ENCODE measurements around the gene GEMIN4.
"Not testable (repeated sequence)": the region's sequence is repeated elsewhere in the genome, so short reads cannot be mapped to it uniquely, and the experiment has no call there.

Gene GEMIN4

GRCh38 chr17:752002-752619, at the start of gene GEMIN4:
Gene GEMIN4 (minus strand): TSS chr17:752264. CDS start chr17:752142, 122 bp downstream.
- peak; percentile 77 for DNase-seq

- no peak for DNase-seq
Observed at GRCh38 chr17:801660-802059, 49.6 kb upstream of the GEMIN4 start.

- no peak for DNase-seq
Observed at GRCh38 chr17:800446-801242, 48.6 kb upstream of the GEMIN4 start.

GRCh38 chr17:799261-799660, 47.2 kb upstream of the GEMIN4 start:
- DNase-seq: no peak

GRCh38 chr17:798246-798645, 46.2 kb upstream of the GEMIN4 start:
- DNase-seq: no peak

GRCh38 chr17:797236-797840, 45.3 kb upstream of the GEMIN4 start:
- no peak for DNase-seq

GRCh38 chr17:796609-797008, 44.5 kb upstream of the GEMIN4 start:
- no peak for DNase-seq

GRCh38 chr17:795721-796120, 43.7 kb upstream of the GEMIN4 start:
- DNase-seq: no peak

GRCh38 chr17:795276-795675, 43.2 kb upstream of the GEMIN4 start:
- DNase-seq: no peak

GRCh38 chr17:794876-795275, 42.8 kb upstream of the GEMIN4 start:
- no peak for DNase-seq

- no peak for DNase-seq
Observed at GRCh38 chr17:792277-792676, 40.2 kb upstream of the GEMIN4 start.

GRCh38 chr17:791829-792228, 39.8 kb upstream of the GEMIN4 start:
- DNase-seq: no peak

- DNase-seq: not testable (repeated sequence)
Observed at GRCh38 chr17:790874-791247, 38.8 kb upstream of the GEMIN4 start.

GRCh38 chr17:789931-790873, 38.1 kb upstream of the GEMIN4 start:
- DNase-seq: not testable (repeated sequence)

- DNase-seq: no peak
Observed at GRCh38 chr17:789160-789840, 37.2 kb upstream of the GEMIN4 start.

GRCh38 chr17:788551-788950, 36.5 kb upstream of the GEMIN4 start:
- DNase-seq: no peak

GRCh38 chr17:787641-788221, 35.7 kb upstream of the GEMIN4 start:
- DNase-seq: no peak

- DNase-seq: not testable (repeated sequence)
Observed at GRCh38 chr17:785901-786300, 33.8 kb upstream of the GEMIN4 start.

- no peak for DNase-seq
Observed at GRCh38 chr17:784143-784542, 32.1 kb upstream of the GEMIN4 start.

- peak; percentile 55 for DNase-seq
Observed at GRCh38 chr17:781805-782731, 30.0 kb upstream of the GEMIN4 start, which contains the start of the genes GLOD4 and MRM3. Gene GLOD4 (minus strand): TSS chr17:782280. CDS start chr17:782255, 25 bp downstream. Gene MRM3 (plus strand): TSS chr17:782353. CDS start chr17:782379, 26 bp downstream.

- no peak for DNase-seq
Observed at GRCh38 chr17:778096-778495, 26.0 kb upstream of the GEMIN4 start.
